ENCODE measurements around the gene HNRNPLL.

The HNRNPLL gene

GRCh38 chr2:38527338-38528007 lies 75.3 kb downstream of the HNRNPLL start:
- no peak for DNase-seq (ENCODE audit: low spot score)

GRCh38 chr2:38526195-38526594 lies 76.5 kb downstream of the HNRNPLL start:
- DNase-seq (ENCODE audit: low spot score) = no peak

GRCh38 chr2:38524580-38524979 lies 78.1 kb downstream of the HNRNPLL start:
- DNase-seq (ENCODE audit: low spot score) = no peak

GRCh38 chr2:38523728-38524437 lies 78.8 kb downstream of the HNRNPLL start:
- DNase-seq (ENCODE audit: low spot score) = no peak

GRCh38 chr2:38522754-38523349 lies 79.9 kb downstream of the HNRNPLL start:
- no peak for DNase-seq (ENCODE audit: low spot score)

- DNase-seq (ENCODE audit: low spot score) = no peak
Measured at GRCh38 chr2:38521835-38522234, 80.9 kb downstream of the HNRNPLL start.

GRCh38 chr2:38517284-38517683 lies 85.4 kb downstream of the HNRNPLL start:
- no peak for DNase-seq (ENCODE audit: low spot score)

- no peak for DNase-seq (ENCODE audit: low spot score)
Measured at GRCh38 chr2:38516526-38516925, 86.2 kb downstream of the HNRNPLL start.

GRCh38 chr2:38516122-38516521 lies 86.6 kb downstream of the HNRNPLL start:
- DNase-seq (ENCODE audit: low spot score) = no peak

GRCh38 chr2:38515155-38516074 lies 87.3 kb downstream of the HNRNPLL start:
- DNase-seq (ENCODE audit: low spot score) = no peak

GRCh38 chr2:38514603-38515154 lies 88.0 kb downstream of the HNRNPLL start:
- DNase-seq (ENCODE audit: low spot score) = no peak

GRCh38 chr2:38512211-38512610 lies 90.5 kb downstream of the HNRNPLL start:
- DNase-seq (ENCODE audit: low spot score) = no peak

All from activated CD4-positive, alpha-beta T cell treated with anti-CD3 and anti-CD28 coated beads, Interleukin-2, Interleukin-4, amounts not matched to agents 100 ng/mL and 50 ng/mL, durations not matched to agents 16 hours and 8 hours (primary cell).